Breast epithelium (tissue), 3 donors: ENCODE results near the gene COL6A5.

Experiments used
- POLR2A ChIP-seq: fragments of 450-650 bp; IDR thresholded peaks from one replicate; pipeline ENCODE4 v1.6.1; 2016; ENCODE audit warnings: antibody characterized with exemption, mild to moderate bottlenecking, moderate library complexity
- POLR2AphosphoS5 ChIP-seq, 3 donors: sonication (generic); formaldehyde crosslinking; IDR thresholded peaks; one replicate each; pipeline ENCODE4 v1.6.1; 2017; ENCODE audit warnings: antibody characterized with exemption in 3 of 3
- TF ChIP-seq, protein P1 (sequence below), 3 donors: fragments of 450-650 bp; IDR thresholded peaks; one replicate each; pipeline ENCODE4 v1.5.1; 2016 to 2017; ENCODE audit warnings: antibody characterized with exemption in 3 of 3, mild to moderate bottlenecking in 3 of 3, moderate library complexity in 3 of 3

DNA sequence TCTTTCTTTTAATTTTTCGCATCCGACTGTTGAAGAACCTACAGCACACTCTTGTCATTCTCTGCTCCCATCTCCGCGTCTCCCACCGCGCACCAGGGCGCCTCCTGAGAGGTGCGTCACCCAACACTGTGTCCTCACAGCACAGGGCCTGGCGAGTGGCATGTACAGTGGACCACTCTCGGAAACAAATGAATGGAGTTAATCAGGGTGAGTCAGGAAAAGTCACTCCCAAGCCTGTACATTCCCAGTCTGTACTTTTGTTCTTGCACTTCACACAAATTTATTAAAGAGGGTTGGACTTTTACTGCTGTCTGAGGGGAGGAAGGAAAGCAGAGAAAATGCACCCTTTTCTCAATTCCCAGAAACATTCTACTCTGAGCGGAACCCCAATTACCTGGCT is 172.1 kb downstream of the COL6A5 start:
- TF ChIP-seq, protein P1, sequence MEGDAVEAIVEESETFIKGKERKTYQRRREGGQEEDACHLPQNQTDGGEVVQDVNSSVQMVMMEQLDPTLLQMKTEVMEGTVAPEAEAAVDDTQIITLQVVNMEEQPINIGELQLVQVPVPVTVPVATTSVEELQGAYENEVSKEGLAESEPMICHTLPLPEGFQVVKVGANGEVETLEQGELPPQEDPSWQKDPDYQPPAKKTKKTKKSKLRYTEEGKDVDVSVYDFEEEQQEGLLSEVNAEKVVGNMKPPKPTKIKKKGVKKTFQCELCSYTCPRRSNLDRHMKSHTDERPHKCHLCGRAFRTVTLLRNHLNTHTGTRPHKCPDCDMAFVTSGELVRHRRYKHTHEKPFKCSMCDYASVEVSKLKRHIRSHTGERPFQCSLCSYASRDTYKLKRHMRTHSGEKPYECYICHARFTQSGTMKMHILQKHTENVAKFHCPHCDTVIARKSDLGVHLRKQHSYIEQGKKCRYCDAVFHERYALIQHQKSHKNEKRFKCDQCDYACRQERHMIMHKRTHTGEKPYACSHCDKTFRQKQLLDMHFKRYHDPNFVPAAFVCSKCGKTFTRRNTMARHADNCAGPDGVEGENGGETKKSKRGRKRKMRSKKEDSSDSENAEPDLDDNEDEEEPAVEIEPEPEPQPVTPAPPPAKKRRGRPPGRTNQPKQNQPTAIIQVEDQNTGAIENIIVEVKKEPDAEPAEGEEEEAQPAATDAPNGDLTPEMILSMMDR (IDR thresholded peaks at IDR 0.05): no peak
- TF ChIP-seq POLR2A (no peak), POLR2AphosphoS5 (IDR thresholded peaks at IDR 0.05) (no peak)
